OCI-LY7 (cell line): ENCODE measurements around the gene RSPH3. TPM values are rescaled to one million over a fixed set of nuclear protein-coding genes. Genes with fewer than 3 reads are reported as not detected.

Experiments
- BruUV-seq: library from RNA; stranded (reverse); fragments of 400-500 nt; replicated peaks from 2 replicates; lab custom pipeline; 2021; lab: Mats Ljungman, UMichigan
- CTCF ChIA-PET: fragments of 300-600 bp; sonication (Branson Sonifier 250); formaldehyde crosslinking; loops from one replicate; lab custom pipeline; 2022; ENCODE audit warnings: antibody characterized with exemption; ENCODE audit not compliant: unreplicated experiment; lab: Charles Lee
- POLR2A ChIA-PET: fragments of 300-600 bp; sonication (Branson Sonifier 250); formaldehyde crosslinking; loops from one replicate; lab custom pipeline; 2022; ENCODE audit warnings: antibody characterized with exemption; lab: Charles Lee
- DNase-seq: peaks from one replicate; pipeline ENCODE4 v3.0.0-alpha.2; 2015; ENCODE audit warnings: low spot score
- H2AFZ ChIP-seq: fragments of 200-600 bp; sonication (generic), shearing (Covaris generic); 2 replicates; pipeline ENCODE4 v1.6.1; 2014; ENCODE audit warnings: mild to moderate bottlenecking, antibody characterized with exemption, low read length, moderate library complexity
- H3K27ac ChIP-seq: fragments of 200-600 bp; sonication (generic); 2 replicates; pipeline ENCODE4 v1.5.1; 2014; ENCODE audit warnings: mixed run types, low read depth, mild to moderate bottlenecking, moderate library complexity, low read length, inconsistent platforms; ENCODE audit not compliant: poor library complexity, severe bottlenecking
- H3K36me3 ChIP-seq: fragments of 200-600 bp; sonication (generic); 2 replicates; pipeline ENCODE4 v1.6.1; 2014; ENCODE audit warnings: mild to moderate bottlenecking, antibody characterized with exemption, low read length, moderate library complexity, mixed read lengths; ENCODE audit not compliant: insufficient read depth
- H3K4me1 ChIP-seq: fragments of 200-600 bp; sonication (generic); 2 replicates; pipeline ENCODE4 v1.5.1; 2014; ENCODE audit warnings: mild to moderate bottlenecking, low read length; ENCODE audit not compliant: insufficient read depth, poor library complexity, severe bottlenecking
- H3K4me2 ChIP-seq: fragments of 200-600 bp; sonication (generic); 2 replicates; pipeline ENCODE4 v1.6.1; 2014; ENCODE audit warnings: mild to moderate bottlenecking, low read length
- H3K4me3 ChIP-seq: fragments of 200-600 bp; sonication (generic); 2 replicates; pipeline ENCODE4 v1.5.1; 2014; ENCODE audit warnings: mild to moderate bottlenecking, low read depth, low read length; ENCODE audit not compliant: poor library complexity, severe bottlenecking
- H3K79me2 ChIP-seq: fragments of 200-600 bp; sonication (generic); 2 replicates; pipeline ENCODE4 v1.6.1; 2016; ENCODE audit warnings: low read depth, mild to moderate bottlenecking, low read length, moderate library complexity, mixed read lengths; ENCODE audit not compliant: insufficient read depth
- H3K9me2 ChIP-seq: fragments of 200-600 bp; sonication (generic); 2 replicates; pipeline ENCODE4 v1.6.1; 2016; ENCODE audit warnings: mild to moderate bottlenecking, low read length, mixed read lengths; ENCODE audit not compliant: insufficient read depth
- H3K9me3 ChIP-seq: fragments of 200-600 bp; sonication (generic); 2 replicates; pipeline ENCODE4 v1.6.1; 2014; ENCODE audit warnings: mild to moderate bottlenecking, mixed run types, low read length, mixed read lengths
- H4K20me1 ChIP-seq: fragments of 200-600 bp; sonication (generic); 2 replicates; pipeline ENCODE4 v1.6.1; 2014; ENCODE audit warnings: mild to moderate bottlenecking, antibody characterized with exemption, low read length, moderate library complexity, mixed read lengths; ENCODE audit not compliant: insufficient read depth
- CTCF ChIP-seq: fragments of 200-600 bp; sonication (generic); conservative IDR thresholded peaks from 2 replicates; pipeline ENCODE4 v1.5.1; 2014; ENCODE audit warnings: mild to moderate bottlenecking, antibody characterized with exemption, low read length, moderate library complexity, mixed read lengths
- EZH2phosphoT487 ChIP-seq: fragments of 200-600 bp; sonication (generic); IDR thresholded peaks from 2 replicates; pipeline ENCODE4 v1.6.1; 2018; ENCODE audit warnings: low read depth, borderline replicate concordance, mild to moderate bottlenecking, mixed run types, antibody characterized with exemption, low read length, moderate library complexity, mixed read lengths
- intact Hi-C: fragments of 100-400 bp; cut with micrococcal nuclease; formaldehyde crosslinking; loops from one replicate; pipeline ENCODE4 v1.10.0; 2022; ENCODE audit not compliant: unreplicated experiment
- total RNA-seq, 2 experiments: library from RNA; depleted of rRNA in 1 of 2; stranded (reverse); fragments of >200 nt in 1 of 2; shearing (Covaris generic) in 1 of 2; gene quantifications; 2 replicates each; pipeline ENCODE4 v1.2.3, GENCODE V29; 2014 to 2022

RSPH3 gene
- total RNA-seq, 2 experiments from 2014 or later: 2.7 to 6.5 TPM

- intact Hi-C loops: no loop called here
- no peak for DNase-seq
- 0 out of 2 replicates have a peak, but pooled peaks cover 3% of the 10 kb centered on the region for H3K36me3 ChIP-seq
- H3K4me3 ChIP-seq: no peak overlapping the region
- H4K20me1 ChIP-seq: no peaks in the 10 kb centered on the region
- H3K4me1 ChIP-seq: no peaks in the 10 kb centered on the region
- H3K4me2 ChIP-seq: no peak overlapping the region
- no peak overlapping the region for H3K27ac ChIP-seq
- ChIA-PET POLR2A (interaction anchor here (0.6 to 1.4 kb wide), 4 partner anchors 15 to 327 kb away, joined by 3 to 5 read pairs (median 3); no protein-coding TSS in a partner anchor), CTCF (no interaction called here)
- no peak overlapping the region for H2AFZ ChIP-seq
- no peaks in the 10 kb centered on the region for H3K9me2 ChIP-seq
- TF ChIP-seq CTCF (no peak), EZH2phosphoT487 (no peak)
- peaks cover 12% of the 10 kb centered on the region for H3K9me3 ChIP-seq
- no TSS peak for BruUV-seq
- no peaks in the 10 kb centered on the region for H3K79me2 ChIP-seq
These were observed 12.3 kb downstream of the RSPH3 start for GRCh38 chr6:158987657-158988056.

GRCh38 chr6:158978757-158979156 lies 21.2 kb downstream of the RSPH3 start:
- BruUV-seq: no TSS peak
- no peaks in the 10 kb centered on the region for H3K79me2 ChIP-seq
- H4K20me1 ChIP-seq: no peaks in the 10 kb centered on the region
- intact Hi-C loops: loop anchor here (10.0 kb wide), 1 partner anchor 754 kb away; no protein-coding TSS in a partner anchor
- H3K9me3 ChIP-seq: no peaks in the 10 kb centered on the region
- H3K36me3 ChIP-seq: peaks cover 3% of the 10 kb centered on the region; the same call in 1 of the 2 replicates
- POLR2A ChIA-PET: interaction anchor here (0.6 to 1.0 kb wide), 2 partner anchors 12 to 23 kb away, joined by 3 read pairs; no protein-coding TSS in a partner anchor
- no peaks in the 10 kb centered on the region for H3K4me1 ChIP-seq
- H3K4me2 ChIP-seq: no peak overlapping the region
- H3K4me3 ChIP-seq: no peak overlapping the region
- no peak for DNase-seq
- no peaks in the 10 kb centered on the region for H3K9me2 ChIP-seq
- no peak overlapping the region for H3K27ac ChIP-seq
- H2AFZ ChIP-seq: no peak overlapping the region
- TF ChIP-seq CTCF: no peak
- TF ChIP-seq EZH2phosphoT487: no peak
- CTCF ChIA-PET: no interaction called here

- Histone ChIP-seq H3K4me1 (no peaks in the 10 kb centered on the region), H3K9me3 (no peaks in the 10 kb centered on the region), H3K27ac (no peak overlapping the region), H3K4me3 (no peak overlapping the region), H3K4me2 (no peak overlapping the region), H3K79me2 (no peaks in the 10 kb centered on the region), H3K9me2 (no peaks in the 10 kb centered on the region), H2AFZ (no peak overlapping the region), H4K20me1 (no peaks in the 10 kb centered on the region), H3K36me3 (peaks cover 3% of the 10 kb centered on the region; the same call in 1 of the 2 replicates)
- BruUV-seq: no TSS peak
- POLR2A ChIA-PET: interaction anchor here (1.4 kb wide), 1 partner anchor 22 kb away, joined by 4 read pairs; the partner anchor contains the start of gene RSPH3
- intact Hi-C loops: loop anchor here (10.0 kb wide), 1 partner anchor 753 kb away; no protein-coding TSS in a partner anchor
- CTCF ChIA-PET: no interaction called here
- no peak for TF ChIP-seq EZH2phosphoT487
- DNase-seq: no peak
These were observed 22.6 kb downstream of the RSPH3 start for GRCh38 chr6:158977382-158977781.
